ENCODE measurements around the gene PRKCA. TPM values are rescaled to one million over a fixed set of nuclear protein-coding genes. Genes with fewer than 3 reads are reported as not detected.
A peak's percentile ranks its signal among the peaks of the same experiment; 100 is the strongest.

PRKCA gene
- total and polyA plus RNA-seq, 2 experiments from 2014 or later, result 6.4 to 35.4 TPM

GRCh38 chr17:66547151-66547865 lies 244.9 kb downstream of the PRKCA start:
- no peaks in the 10 kb centered on the region for H3K9me2 ChIP-seq (ENCODE audit: insufficient read depth)
- no peak for ATAC-seq

More at GRCh38 chr17:66547151-66547865, 244.9 kb downstream of the PRKCA start:
- no peak overlapping the region for H3K4me3 ChIP-seq
- H3K4me1 ChIP-seq (ENCODE audit: insufficient read depth), result peaks cover 26% of the 10 kb centered on the region
- Mint-ChIP-seq H3K4me3 (no peak overlapping the region), H3K9me3 (peaks cover 16% of the 10 kb centered on the region), H3K36me3 (ENCODE audit: low read depth) (peaks cover 12% of the 10 kb centered on the region; the same call in 2 of the 3 replicates), H3K27me3 (ENCODE audit: insufficient read depth, low read depth, poor library complexity) (peaks cover 4% of the 10 kb centered on the region), H3K4me1 (peaks cover 36% of the 10 kb centered on the region), H3K27ac (0 out of 2 replicates have a peak overlapping the region, but pooled peaks have one; percentile 21)
- no peaks in the 10 kb centered on the region for H3K36me3 ChIP-seq (ENCODE audit: insufficient read depth)
- no peaks in the 10 kb centered on the region for H4K20me1 ChIP-seq (replicated peaks; ENCODE audit: insufficient read depth)
- no peak overlapping the region for H3K4me2 ChIP-seq
- no peak overlapping the region for H3K27ac ChIP-seq (ENCODE audit: low read depth)
- H2AFZ ChIP-seq, result no peak overlapping the region
- H3F3A ChIP-seq (replicated peaks; ENCODE audit: low read depth), result no peaks in the 10 kb centered on the region
- DNase-seq (ENCODE audit: low spot score), result no peak
- no peaks in the 10 kb centered on the region for H3K27me3 ChIP-seq (ENCODE audit: insufficient read depth)
- TF ChIP-seq POLR2AphosphoS5 (IDR thresholded peaks at IDR 0.05; ENCODE audit: low read depth) (no peak), CREB1 (CRISPR knock-in tag; IDR thresholded peaks at IDR 0.05; ENCODE audit: low read depth) (no peak), JUNB (IDR thresholded peaks at IDR 0.05; ENCODE audit: unreplicated experiment) (no peak), ZNF462 (CRISPR knock-in tag; IDR thresholded peaks at IDR 0.05) (no peak), ZNF331 (CRISPR knock-in tag; IDR thresholded peaks at IDR 0.05; ENCODE audit: low read depth) (no peak), STAT1 (IDR thresholded peaks at IDR 0.05; ENCODE audit: unreplicated experiment) (no peak), ZNF114 (CRISPR knock-in tag; IDR thresholded peaks at IDR 0.05) (no peak), CTCF (conservative IDR thresholded peaks at IDR 0.05; ENCODE audit: low read depth in 2 of 2) (no peak), ETS1 (IDR thresholded peaks at IDR 0.05) (no peak), NANOG (IDR thresholded peaks at IDR 0.05; ENCODE audit: borderline replicate concordance) (no peak), REST (IDR thresholded peaks at IDR 0.05; ENCODE audit: unreplicated experiment) (no peak), EZH2phosphoT487 (IDR thresholded peaks at IDR 0.05; ENCODE audit: unreplicated experiment) (no peak), EZH2 (IDR thresholded peaks at IDR 0.05; ENCODE audit: low read depth, unreplicated experiment) (no peak)
- no peaks in the 10 kb centered on the region for H3K79me2 ChIP-seq (replicated peaks; ENCODE audit: insufficient read depth)
